Effector memory CD4-positive, alpha-beta T cell (primary cell): Measurements from ENCODE around the gene NKAIN2.

Experiments
- DNase-seq, 3 donors: peaks; one replicate each; pipeline ENCODE4 v3.0.0-alpha.2; 2020
- H3K27ac ChIP-seq: 2 replicates; pipeline ENCODE4 v1.7.0; 2013; ENCODE audit warnings: mild to moderate bottlenecking, low read length, moderate library complexity; ENCODE audit not compliant: insufficient read depth, poor library complexity, severe bottlenecking
- H3K27me3 ChIP-seq: replicated peaks from 2 replicates; pipeline ENCODE4 v1.7.0; 2013; ENCODE audit warnings: mild to moderate bottlenecking, low read length; ENCODE audit not compliant: insufficient read depth, control insufficient read depth, poor library complexity, severe bottlenecking
- H3K36me3 ChIP-seq: 2 replicates; pipeline ENCODE4 v1.7.0; 2013; ENCODE audit warnings: mild to moderate bottlenecking, low read length, moderate library complexity; ENCODE audit not compliant: control insufficient read depth, insufficient read depth
- H3K4me1 ChIP-seq: 2 replicates; pipeline ENCODE4 v1.7.0; 2013; ENCODE audit warnings: low read length, mild to moderate bottlenecking; ENCODE audit not compliant: control insufficient read depth, insufficient read depth, poor library complexity, severe bottlenecking
- H3K4me3 ChIP-seq: 2 replicates; pipeline ENCODE4 v1.7.0; 2013; ENCODE audit warnings: low read length, low read depth, mild to moderate bottlenecking; ENCODE audit not compliant: insufficient read depth, poor library complexity, severe bottlenecking
- H3K9me3 ChIP-seq: 2 replicates; pipeline ENCODE4 v1.7.0; 2013; ENCODE audit warnings: mild to moderate bottlenecking, low read length, moderate library complexity; ENCODE audit not compliant: control insufficient read depth

The NKAIN2 gene

DNA sequence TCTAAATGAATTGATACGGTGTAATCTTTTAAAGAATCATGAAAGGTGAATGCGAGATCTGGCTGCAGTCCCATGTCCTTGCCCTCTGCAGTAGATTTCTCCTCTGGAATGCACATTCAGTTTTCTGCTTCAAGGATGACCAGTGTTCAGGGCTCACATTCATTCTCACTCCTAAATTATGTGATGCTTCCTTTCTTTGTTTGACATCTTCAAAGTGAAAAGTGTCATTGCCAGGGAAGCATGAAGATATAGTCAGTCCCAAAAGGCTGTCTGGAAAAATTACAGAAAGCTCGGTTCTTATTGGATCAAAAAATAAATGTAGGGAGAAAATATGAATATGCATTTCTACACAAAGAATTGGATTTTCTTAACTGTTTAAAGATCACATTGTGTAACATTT is 395.6 kb downstream of the NKAIN2 start:
- Histone ChIP-seq H3K4me3 (no peak overlapping the region), H3K27ac (no peak overlapping the region), H3K36me3 (no peaks in the 10 kb centered on the region), H3K9me3 (no peaks in the 10 kb centered on the region), H3K4me1 (no peaks in the 10 kb centered on the region), H3K27me3 (no peaks in the 10 kb centered on the region)
- DNase-seq = no peak

- H3K9me3 ChIP-seq = no peaks in the 10 kb centered on the region
- no peaks in the 10 kb centered on the region for H3K27me3 ChIP-seq
- H3K36me3 ChIP-seq = no peaks in the 10 kb centered on the region
- H3K27ac ChIP-seq = no peak overlapping the region
- no peak overlapping the region for H3K4me3 ChIP-seq
- DNase-seq = no peak
- no peaks in the 10 kb centered on the region for H3K4me1 ChIP-seq
Measured at GRCh38 chr6:124200661-124201060, 397.0 kb downstream of the NKAIN2 start.

DNA sequence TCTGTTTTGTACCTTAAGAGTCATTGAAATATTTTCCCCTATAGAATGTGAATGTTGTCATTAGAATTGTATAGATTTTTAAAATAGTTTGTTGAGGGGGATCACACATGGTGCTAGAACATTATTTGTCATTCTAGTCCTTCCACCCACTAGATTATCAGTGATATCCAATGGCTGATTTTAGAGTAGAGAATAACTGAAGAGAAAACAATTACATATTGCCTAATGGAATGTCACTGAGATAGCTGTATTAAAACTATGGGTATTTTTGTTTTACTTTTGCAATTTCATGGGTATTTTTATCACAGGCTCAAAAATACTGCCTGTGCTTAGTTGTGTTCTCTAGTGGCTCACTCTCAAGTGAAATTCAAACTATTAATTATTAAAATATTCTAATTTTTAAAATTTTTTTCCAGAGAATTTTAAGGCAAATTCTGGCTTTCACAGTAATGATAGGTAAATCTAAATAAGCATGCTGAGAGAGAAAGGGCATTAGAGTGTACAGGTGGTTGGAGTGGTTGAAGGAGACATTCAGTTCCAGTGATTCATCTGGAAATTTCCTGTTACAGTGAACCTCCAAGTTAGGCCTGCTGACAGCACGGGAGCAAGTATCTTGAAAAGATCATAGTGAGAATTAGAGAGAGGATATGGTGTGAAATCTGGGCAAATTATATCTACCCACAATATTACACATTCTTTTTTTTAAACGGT is 399.6 kb downstream of the NKAIN2 start:
- Histone ChIP-seq H3K27ac (no peak overlapping the region), H3K4me3 (no peak overlapping the region), H3K9me3 (no peaks in the 10 kb centered on the region), H3K27me3 (no peaks in the 10 kb centered on the region), H3K4me1 (no peaks in the 10 kb centered on the region), H3K36me3 (no peaks in the 10 kb centered on the region)
- DNase-seq = no peak

GRCh38 chr6:124203812-124204167 is 400.1 kb downstream of the NKAIN2 start:
- H3K27me3 ChIP-seq = no peaks in the 10 kb centered on the region
- H3K4me3 ChIP-seq = no peak overlapping the region
- no peaks in the 10 kb centered on the region for H3K36me3 ChIP-seq
- DNase-seq = no peak
- no peaks in the 10 kb centered on the region for H3K4me1 ChIP-seq
- no peaks in the 10 kb centered on the region for H3K9me3 ChIP-seq
- H3K27ac ChIP-seq = no peak overlapping the region

- H3K9me3 ChIP-seq = no peaks in the 10 kb centered on the region
- H3K27ac ChIP-seq = no peak overlapping the region
- no peak overlapping the region for H3K4me3 ChIP-seq
- H3K4me1 ChIP-seq = no peaks in the 10 kb centered on the region
- H3K36me3 ChIP-seq = no peaks in the 10 kb centered on the region
- DNase-seq = no peak
- H3K27me3 ChIP-seq = no peaks in the 10 kb centered on the region
Measured at GRCh38 chr6:124205921-124206320, 402.3 kb downstream of the NKAIN2 start.

GRCh38 chr6:124223611-124224345 is 420.1 kb downstream of the NKAIN2 start:
- Histone ChIP-seq H3K27me3 (no peaks in the 10 kb centered on the region), H3K36me3 (no peaks in the 10 kb centered on the region), H3K4me3 (no peak overlapping the region), H3K4me1 (no peaks in the 10 kb centered on the region), H3K27ac (no peak overlapping the region), H3K9me3 (no peaks in the 10 kb centered on the region)
- DNase-seq = no peak

DNA sequence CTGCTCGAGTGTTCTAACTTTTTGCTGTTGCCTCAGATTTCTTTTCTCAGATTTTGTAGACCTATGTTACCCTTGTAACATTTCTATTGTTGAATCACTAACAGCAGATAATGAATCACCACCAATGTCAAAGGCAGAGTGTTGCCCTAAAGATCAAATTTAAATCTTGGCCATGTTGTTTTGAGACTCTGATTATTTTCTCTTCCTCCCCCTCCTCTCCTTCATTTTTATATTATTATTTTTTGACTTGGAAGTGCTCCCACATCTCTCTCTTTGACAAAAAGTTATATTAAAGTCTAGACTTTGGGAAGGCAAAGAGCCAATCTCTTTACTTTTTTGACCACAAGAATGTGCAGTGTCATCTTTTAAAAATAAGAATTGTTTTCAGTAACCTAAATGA is 422.7 kb downstream of the NKAIN2 start:
- no peak for DNase-seq
- Histone ChIP-seq H3K27me3 (no peaks in the 10 kb centered on the region), H3K4me3 (no peak overlapping the region), H3K36me3 (no peaks in the 10 kb centered on the region), H3K4me1 (no peaks in the 10 kb centered on the region), H3K27ac (no peak overlapping the region), H3K9me3 (no peaks in the 10 kb centered on the region)

GRCh38 chr6:124233221-124233620 is 429.6 kb downstream of the NKAIN2 start:
- Histone ChIP-seq H3K4me1 (no peaks in the 10 kb centered on the region), H3K36me3 (no peaks in the 10 kb centered on the region), H3K4me3 (no peak overlapping the region), H3K27ac (no peak overlapping the region), H3K27me3 (no peaks in the 10 kb centered on the region), H3K9me3 (no peaks in the 10 kb centered on the region)
- no peak for DNase-seq

- Histone ChIP-seq H3K36me3 (no peaks in the 10 kb centered on the region), H3K27ac (no peak overlapping the region), H3K9me3 (no peaks in the 10 kb centered on the region), H3K4me3 (no peak overlapping the region), H3K4me1 (no peaks in the 10 kb centered on the region), H3K27me3 (no peaks in the 10 kb centered on the region)
- DNase-seq = no peak
Measured at GRCh38 chr6:124234801-124235200, 431.1 kb downstream of the NKAIN2 start.

DNA sequence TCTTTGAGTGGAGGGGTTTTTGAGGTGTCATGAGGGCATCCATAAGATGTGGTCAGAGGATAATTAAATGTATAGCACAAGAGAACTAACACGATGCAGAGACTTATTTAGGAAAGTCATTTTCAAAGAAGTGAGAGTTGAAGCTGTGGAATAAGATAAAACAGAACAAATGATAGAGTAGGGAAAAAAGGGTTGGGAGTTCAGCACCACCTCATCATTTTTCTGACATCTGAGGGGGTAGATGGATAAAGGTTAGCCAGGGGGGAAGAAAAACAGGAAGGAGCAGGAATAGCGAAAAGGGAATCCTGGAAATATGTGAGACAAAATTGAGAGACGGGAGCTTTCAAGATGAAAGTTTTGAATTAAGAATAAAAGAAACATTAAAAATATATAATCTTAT is 434.2 kb downstream of the NKAIN2 start:
- Histone ChIP-seq H3K9me3 (no peaks in the 10 kb centered on the region), H3K4me1 (no peaks in the 10 kb centered on the region), H3K4me3 (no peak overlapping the region), H3K36me3 (no peaks in the 10 kb centered on the region), H3K27me3 (no peaks in the 10 kb centered on the region), H3K27ac (no peak overlapping the region)
- DNase-seq = no peak
